GM13977 (cell line): ENCODE results near the gene ZSCAN2.
A peak's percentile ranks its signal among the peaks of the same experiment; 100 is the strongest.

Experiments used
- DNase-seq: peaks from one replicate; pipeline ENCODE4 v3.0.0; 2012; ENCODE audit warnings: low spot score
- in situ Hi-C: fragments of 300-500 bp; cut with MboI; formaldehyde crosslinking; loops from one replicate; pipeline ENCODE4 v1.12.0; 2022; ENCODE audit warnings: low sequenced_read_pairs, low pct_unique_long_range_greater_than_20kb, mixed read lengths, inconsistent platforms; ENCODE audit not compliant: unreplicated experiment
- TF ChIP-seq, protein P1 (sequence below): IDR thresholded peaks from 2 replicates; pipeline ENCODE4 v1.5.1; 2012; ENCODE audit warnings: mild to moderate bottlenecking, control low read depth; ENCODE audit not compliant: insufficient read depth; ENCODE audit errors: extremely low read depth, missing control alignments

Gene ZSCAN2

DNA sequence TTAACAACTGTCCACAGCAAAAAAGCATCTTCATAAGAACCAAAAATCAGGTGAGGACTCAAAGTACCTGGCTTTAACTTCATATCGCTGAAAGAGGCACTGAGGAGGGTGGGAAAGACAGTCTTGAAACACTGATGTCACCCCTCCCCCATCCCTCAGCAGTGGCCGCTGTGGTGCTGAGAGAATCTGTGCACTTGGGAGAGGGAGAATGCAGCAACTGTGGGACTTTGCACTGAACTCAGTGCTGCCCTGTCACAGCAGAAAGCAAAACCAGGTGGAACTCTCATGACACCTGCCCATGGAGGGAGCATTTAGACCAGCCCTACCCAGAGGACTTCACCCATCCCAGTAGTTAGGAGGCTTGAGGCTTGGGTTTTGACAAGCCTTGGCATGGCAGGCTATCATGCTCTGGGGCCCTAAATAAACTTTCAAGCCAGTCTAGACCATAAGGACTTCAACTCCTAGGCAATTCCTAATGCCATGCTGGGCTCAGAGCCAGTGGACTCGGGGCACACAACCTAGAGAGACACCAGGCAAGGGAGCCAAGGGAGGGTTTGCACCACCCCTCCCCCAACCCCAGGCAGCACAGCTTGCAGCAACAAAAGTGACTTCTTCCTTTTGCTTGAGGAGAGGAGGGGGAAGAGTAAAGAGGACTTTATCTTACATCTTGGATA lies 6.1 kb upstream of the ZSCAN2 start:
- DNase-seq: no peak

DNA sequence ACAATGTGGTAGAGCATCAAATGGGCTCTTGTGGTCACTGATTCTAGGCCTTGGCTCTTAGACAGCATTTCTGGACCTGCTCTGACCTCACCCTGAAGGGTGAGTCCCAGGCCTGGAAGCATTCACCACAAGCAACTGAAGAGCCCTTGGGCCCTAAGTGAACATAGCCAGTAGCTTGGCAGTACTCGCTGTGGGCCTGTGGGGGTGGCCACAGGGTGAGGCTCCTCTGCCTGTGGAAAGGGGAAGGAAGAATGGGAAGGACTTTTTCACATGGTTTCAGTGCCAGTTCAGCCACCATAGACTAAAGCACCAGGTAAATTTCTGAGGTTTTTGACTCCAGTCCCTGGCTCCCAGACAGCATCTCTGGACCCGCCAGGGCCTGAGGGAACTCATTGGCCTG lies 5.1 kb upstream of the ZSCAN2 start:
- in situ Hi-C loops: no loop called here

More for the DNA sequence above, 6.1 kb upstream of the ZSCAN2 start:
- in situ Hi-C loops: loop anchor here (5.0 kb wide), 1 partner anchor 333 kb away; no protein-coding TSS in a partner anchor
- TF ChIP-seq, protein P1, sequence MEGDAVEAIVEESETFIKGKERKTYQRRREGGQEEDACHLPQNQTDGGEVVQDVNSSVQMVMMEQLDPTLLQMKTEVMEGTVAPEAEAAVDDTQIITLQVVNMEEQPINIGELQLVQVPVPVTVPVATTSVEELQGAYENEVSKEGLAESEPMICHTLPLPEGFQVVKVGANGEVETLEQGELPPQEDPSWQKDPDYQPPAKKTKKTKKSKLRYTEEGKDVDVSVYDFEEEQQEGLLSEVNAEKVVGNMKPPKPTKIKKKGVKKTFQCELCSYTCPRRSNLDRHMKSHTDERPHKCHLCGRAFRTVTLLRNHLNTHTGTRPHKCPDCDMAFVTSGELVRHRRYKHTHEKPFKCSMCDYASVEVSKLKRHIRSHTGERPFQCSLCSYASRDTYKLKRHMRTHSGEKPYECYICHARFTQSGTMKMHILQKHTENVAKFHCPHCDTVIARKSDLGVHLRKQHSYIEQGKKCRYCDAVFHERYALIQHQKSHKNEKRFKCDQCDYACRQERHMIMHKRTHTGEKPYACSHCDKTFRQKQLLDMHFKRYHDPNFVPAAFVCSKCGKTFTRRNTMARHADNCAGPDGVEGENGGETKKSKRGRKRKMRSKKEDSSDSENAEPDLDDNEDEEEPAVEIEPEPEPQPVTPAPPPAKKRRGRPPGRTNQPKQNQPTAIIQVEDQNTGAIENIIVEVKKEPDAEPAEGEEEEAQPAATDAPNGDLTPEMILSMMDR: no peak

DNA sequence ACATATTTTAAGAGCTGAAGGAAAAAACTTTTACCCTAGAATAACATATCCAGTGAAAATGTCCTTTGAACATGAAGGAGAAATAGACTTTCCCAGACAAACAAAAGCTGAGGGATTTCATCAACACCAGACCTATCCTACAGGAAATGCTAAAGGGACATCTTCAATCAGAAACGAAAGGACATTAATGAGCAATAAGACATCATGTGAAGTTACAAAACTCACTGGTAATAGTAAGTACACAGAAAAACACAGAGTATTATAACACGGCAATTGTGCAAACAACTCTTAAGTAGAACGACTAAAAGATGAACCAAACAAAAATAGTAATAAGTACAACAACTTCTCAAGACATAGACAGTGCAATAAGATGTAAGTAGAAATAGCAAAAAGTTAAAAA lies 3.5 kb upstream of the ZSCAN2 start:
- TF ChIP-seq, protein P1: no peak
- in situ Hi-C loops: no loop called here
- DNase-seq: no peak

More for the DNA sequence above, 5.1 kb upstream of the ZSCAN2 start:
- TF ChIP-seq, protein P1: no peak
- no peak for DNase-seq

DNA sequence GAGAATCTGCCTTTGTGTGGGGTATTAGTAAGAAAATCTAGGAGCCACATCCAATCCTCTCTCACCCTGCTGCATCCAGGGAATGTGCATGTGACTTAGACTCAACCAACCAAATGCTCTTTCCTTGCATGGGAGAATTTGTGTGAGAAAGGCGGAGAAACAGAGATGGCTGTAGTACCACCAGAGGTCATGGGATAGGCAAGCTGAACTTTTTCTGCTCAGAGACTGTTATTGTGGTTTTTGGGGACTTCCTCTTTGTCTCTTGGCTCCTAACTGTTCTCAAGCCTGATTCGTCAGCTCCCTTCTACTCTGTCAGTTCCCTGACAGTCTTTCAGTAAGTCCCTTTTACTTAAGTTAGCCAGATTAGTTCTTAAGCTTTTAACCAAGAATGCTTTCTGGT lies 2.6 kb upstream of the ZSCAN2 start:
- peak; percentile 74 for DNase-seq
- TF ChIP-seq, protein P1: no peak
- in situ Hi-C loops: no loop called here

DNA sequence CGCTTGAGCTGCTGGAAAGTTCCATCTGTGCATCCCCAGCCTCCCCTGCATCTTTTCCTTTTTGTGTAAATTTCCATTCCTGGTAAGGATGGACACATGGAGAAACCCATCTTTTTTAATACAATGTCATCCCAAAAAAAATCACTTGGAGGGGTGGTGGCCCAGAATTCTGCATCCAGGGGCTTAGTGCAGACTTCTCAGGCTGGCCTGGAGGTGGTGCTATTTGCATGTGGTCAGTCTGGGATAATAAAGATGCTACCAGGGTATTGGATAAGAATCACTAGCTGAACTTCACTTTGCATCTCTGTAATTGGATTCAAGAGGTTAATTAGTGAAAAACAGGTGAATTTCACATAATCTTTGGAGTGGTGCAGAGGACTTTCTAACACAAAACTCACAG lies 1.8 kb upstream of the ZSCAN2 start:
- in situ Hi-C loops: no loop called here

DNA sequence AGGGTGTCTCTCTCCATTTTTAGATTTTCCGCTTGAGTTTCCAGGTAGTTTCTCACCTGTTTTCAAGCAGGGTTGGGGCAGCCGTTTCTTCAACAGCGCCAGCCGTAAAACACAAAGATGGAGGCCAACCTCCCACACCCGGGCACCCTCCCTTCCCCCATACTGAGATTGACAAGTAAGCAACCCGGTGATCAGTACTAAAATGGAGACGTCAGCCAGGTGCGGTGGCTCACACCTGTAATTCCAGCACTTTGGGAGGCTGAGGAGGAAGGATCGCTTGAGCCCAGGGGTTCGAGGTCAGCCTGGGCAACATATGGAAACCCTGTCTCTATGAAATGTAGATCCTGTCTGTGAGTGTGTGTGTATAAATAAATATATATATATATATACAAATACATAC lies 903 bp upstream of the ZSCAN2 start:
- TF ChIP-seq, protein P1: no peak
- DNase-seq: no peak
- in situ Hi-C loops: no loop called here

More for the DNA sequence above, 1.8 kb upstream of the ZSCAN2 start:
- TF ChIP-seq, protein P1: peak; percentile 66
- peak; percentile 50 for DNase-seq
